Measurements from ENCODE around the gene B3GNT3.

- TF ChIP-seq CTCF (IDR thresholded peaks at IDR 0.05) (no peak), POLR2A (IDR thresholded peaks at IDR 0.05) (no peak)
Measured at GRCh38 chr19:17770613-17771012, 24.3 kb upstream of the B3GNT3 start.
